Stimulated activated effector memory CD8-positive, alpha-beta T cell treated with anti-CD3 and anti-CD28 coated beads, Interleukin-12 subunit alpha, Interleukin-12 subunit beta, amount 100 ng/mL, for 72 hours (primary cell): Measurements from ENCODE around the gene HOXB9.
A peak's percentile ranks its signal among the peaks of the same experiment; 100 is the strongest.

Experiments used
- ATAC-seq: fragments of 150-1000 bp; cut with Tn5 transposase; 2 replicates; pipeline ENCODE4 v1.10.0; 2021
- DNase-seq, 2 donors: peaks; one replicate each; pipeline ENCODE4 v3.0.0; 2021 to 2022; ENCODE audit warnings: low spot score in 2 of 2
- H3K27ac Mint-ChIP-seq: one replicate; pipeline ENCODE4 v1.8.0; 2022; ENCODE audit warnings: mild to moderate bottlenecking, mixed read lengths
- H3K36me3 Mint-ChIP-seq: one replicate; pipeline ENCODE4 v1.8.0; 2022; ENCODE audit warnings: mild to moderate bottlenecking, mixed read lengths
- H3K4me1 Mint-ChIP-seq: one replicate; pipeline ENCODE4 v1.8.0; 2022; ENCODE audit warnings: mixed read lengths
- H3K4me3 Mint-ChIP-seq: one replicate; pipeline ENCODE4 v1.8.0; 2022; ENCODE audit warnings: mild to moderate bottlenecking, mixed read lengths
- H3K9me3 Mint-ChIP-seq: one replicate; pipeline ENCODE4 v1.8.0; 2022; ENCODE audit warnings: mixed read lengths

HOXB9 gene

DNA sequence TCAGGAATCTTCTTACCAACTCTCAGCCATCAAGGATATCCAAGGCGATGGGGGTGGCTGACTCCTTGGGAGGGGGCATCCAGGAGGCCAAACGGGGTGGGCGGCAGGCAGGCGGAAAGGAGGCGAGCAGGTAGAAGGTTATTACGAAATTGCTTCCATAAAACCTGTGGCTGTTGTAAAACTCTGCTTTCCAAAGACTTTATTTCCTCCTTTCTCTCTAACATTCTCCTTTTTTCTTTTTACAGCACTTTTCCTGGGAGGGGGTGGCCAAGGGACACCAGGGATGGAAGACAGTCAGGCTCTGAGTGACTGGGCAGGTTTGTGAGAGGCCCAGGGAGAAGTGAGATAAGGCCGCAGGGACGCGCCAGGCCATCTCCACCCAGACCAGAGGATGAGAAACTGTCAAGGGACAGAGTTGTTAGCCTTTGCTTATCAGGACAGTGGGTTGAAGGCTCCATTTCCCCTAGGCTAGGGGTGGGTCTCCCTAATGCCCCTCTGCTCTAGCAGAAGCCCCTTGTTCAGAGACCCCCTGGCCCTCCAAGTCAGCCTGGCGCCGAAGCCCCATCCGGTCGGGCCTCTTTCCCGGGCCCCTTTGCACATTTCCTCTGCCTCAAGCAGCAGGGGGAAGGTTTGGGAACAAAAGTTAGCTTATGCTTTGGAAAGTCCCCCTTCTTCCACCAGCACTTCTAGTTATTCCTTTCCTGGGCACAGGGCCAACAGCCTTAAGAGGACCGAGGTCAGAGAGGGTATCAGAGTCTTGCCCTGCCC, 5.0 kb upstream of the HOXB9 start:
- H3K9me3 Mint-ChIP-seq, result no peaks in the 10 kb centered on the region
- no peak overlapping the region for H3K27ac Mint-ChIP-seq
- peaks cover 5% of the 10 kb centered on the region for H3K36me3 Mint-ChIP-seq
- peaks cover 18% of the 10 kb centered on the region for H3K4me1 Mint-ChIP-seq
- no peak for ATAC-seq
- no peak for DNase-seq
- no peak overlapping the region for H3K4me3 Mint-ChIP-seq

DNA sequence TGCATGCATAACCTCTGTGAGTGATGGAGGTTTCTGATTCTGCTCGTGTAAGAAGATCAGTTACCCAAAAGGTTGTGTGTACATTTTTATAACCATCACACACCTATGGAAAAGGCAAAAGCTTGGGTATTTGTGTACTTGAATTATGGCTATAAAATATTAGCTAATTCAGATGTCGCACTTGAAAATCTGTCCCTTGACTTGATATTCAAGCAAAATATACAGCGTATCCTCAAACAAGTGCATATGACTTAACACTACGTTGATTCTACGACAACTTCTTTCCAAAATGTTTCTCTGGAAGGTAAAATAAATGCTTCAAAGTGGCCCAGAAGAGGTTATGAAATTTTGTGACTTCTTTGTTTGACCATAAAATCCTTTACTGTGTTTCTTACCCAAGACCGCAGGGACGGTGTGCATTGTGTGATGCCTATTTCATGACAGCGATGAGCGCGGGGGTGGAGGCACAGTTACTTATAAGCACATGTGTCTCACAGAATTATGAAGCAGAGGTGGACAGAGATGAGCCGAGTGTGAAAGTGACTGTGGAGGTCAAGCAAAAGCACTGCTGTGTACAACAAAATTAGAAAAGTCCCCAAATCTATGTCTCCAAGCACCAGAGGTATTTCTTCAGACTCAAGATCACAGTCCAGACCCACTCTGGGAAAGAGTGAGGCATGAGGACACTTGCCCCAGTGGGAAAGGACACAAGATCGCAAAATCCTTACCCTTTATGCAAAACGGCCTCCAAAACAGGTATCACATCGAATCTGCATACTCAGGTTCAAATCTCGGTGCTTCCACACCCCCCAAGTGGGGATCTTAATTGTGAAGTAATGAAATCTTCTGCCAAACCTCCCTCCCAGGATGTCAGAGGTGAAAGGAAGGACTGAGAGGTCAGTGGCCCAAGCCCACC, 4.1 kb upstream of the HOXB9 start:
- no peak for ATAC-seq
- Mint-ChIP-seq H3K36me3 (peaks cover 5% of the 10 kb centered on the region), H3K9me3 (no peaks in the 10 kb centered on the region), H3K27ac (no peak overlapping the region), H3K4me1 (peaks cover 24% of the 10 kb centered on the region), H3K4me3 (no peak overlapping the region)
- no peak for DNase-seq

DNA sequence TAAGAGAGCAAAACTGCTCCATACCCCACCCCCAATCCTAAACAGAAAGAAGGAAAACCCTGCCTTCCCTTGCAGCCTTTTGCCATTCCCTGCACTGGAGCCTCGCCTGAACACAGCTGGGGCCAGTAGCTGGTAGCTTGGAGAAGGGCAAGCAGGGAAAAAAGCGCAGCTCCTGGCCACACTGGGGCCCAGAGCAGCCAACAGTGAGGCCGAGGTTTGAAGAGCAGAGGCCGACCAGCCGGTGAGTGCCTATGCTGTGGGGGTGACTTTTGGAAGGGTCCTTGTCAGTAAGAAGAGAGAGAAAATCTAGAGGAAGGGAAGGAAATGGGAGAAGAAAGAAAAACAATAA, 3.2 kb upstream of the HOXB9 start:
- Mint-ChIP-seq H3K27ac (no peak overlapping the region), H3K4me1 (peaks cover 24% of the 10 kb centered on the region), H3K4me3 (no peak overlapping the region), H3K9me3 (no peaks in the 10 kb centered on the region), H3K36me3 (peaks cover 3% of the 10 kb centered on the region)
- DNase-seq (no peak), ATAC-seq (no peak)

DNA sequence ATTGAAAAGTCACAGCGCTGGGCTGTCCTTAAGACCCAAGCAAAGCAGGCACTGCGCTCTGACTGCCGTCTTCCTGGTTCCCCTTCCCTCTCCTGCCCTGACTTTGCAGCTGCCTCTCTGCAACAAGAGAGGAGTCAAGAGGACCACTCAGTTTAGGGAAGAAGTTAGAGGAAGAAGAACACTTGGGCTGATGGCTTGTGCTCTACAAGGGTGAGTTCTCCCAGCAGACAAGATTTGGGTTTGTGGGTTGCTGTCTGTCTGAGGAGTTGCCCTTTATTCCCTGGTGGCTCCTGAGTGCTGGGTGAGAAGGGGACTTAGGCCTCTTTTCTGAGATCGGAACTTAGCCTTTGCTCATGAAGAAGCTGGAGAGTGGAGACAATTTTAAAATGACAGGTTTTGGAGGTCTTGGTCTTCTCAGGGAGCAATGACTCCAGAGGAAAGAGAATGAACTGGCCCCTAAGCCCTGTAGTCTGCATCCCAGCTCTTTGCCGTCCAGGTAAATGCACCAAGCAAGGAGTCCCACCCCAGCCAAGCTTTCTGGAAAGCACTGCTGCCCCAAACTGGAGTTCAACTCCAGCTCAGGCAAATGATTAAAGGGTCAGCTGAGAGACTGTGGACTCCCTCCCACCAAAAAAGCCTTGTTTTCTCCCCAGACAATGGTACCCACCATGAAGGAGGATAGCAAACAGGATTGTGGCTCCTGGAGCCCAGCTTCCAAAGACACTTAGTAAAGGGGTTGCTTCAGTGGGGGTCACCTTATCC, 2.7 kb upstream of the HOXB9 start:
- Mint-ChIP-seq H3K27ac (no peak overlapping the region), H3K4me1 (peaks cover 24% of the 10 kb centered on the region), H3K9me3 (no peaks in the 10 kb centered on the region), H3K4me3 (no peak overlapping the region), H3K36me3 (no peaks in the 10 kb centered on the region)
- ATAC-seq (no peak), DNase-seq (no peak)

DNA sequence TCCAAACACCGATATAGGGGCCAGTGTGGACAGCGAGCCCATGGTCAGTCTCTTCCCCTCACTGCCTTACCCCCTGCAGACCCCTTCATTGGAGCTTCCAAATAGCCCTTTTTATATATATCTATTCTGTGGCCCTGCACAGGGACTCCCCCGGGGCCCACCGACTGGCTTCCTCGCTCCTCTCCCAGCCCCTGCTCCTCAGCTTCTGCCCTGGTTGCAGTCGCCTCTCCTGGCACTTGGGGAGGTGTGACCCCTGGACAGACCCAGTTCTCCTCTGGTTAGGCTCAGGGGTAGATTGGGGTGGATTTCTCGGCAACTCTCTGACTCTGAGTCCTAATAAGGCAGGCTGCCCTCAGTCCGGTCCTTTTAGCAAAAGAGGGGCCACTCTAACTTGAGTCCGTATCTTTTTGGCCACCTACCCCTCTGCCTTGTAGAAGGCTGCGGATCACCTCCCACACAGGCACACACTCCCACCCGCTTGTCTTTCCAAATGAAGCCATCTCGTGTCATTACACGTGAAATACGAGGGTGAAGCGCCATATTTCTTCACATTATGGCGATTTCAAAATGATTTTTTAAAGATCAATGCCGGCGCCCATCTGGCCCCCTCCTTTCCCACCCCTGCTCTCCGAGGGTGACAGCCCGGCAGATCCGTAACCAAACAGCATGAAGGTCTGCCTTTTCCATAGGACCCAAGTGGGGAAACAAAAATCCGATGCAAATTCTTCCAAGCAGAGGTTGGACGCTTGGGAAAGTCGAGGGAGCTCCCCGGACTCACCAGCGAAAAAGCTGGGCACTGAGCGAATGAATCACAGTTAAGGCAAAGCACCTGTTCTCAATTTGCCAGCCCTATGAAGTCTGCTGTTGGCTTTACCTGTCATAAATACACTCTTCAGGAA, 1.7 kb upstream of the HOXB9 start:
- Mint-ChIP-seq H3K9me3 (no peaks in the 10 kb centered on the region), H3K4me3 (peak overlapping the region; percentile 84), H3K36me3 (no peaks in the 10 kb centered on the region), H3K4me1 (peaks cover 24% of the 10 kb centered on the region), H3K27ac (no peak overlapping the region)
- DNase-seq (no peak), ATAC-seq (no peak)

DNA sequence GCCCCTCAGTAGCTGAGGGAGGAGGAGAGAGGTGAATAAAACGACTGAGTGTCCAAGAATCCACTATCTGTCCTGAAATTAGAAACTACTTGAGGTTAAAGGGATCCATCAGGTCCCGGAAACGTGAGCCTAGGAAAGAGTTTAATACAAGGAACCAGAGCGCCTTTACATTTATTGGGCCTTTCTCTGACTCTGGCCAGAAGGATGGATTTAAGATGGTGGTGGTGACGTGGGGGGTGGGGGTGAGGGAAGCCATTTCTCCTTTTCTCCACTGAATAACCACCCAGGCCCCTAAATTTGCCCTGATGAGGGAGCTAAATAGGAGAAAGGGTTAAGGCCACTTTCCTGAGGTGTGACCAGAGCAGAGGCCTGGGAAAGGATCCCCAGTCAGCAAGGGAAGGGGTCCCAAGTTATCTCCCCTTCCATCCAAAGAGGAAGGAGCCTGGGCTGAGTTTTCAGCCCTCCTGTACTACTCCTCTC, 1.0 kb upstream of the HOXB9 start:
- no peaks in the 10 kb centered on the region for H3K36me3 Mint-ChIP-seq
- ATAC-seq (no peak), DNase-seq (no peak)
- H3K4me1 Mint-ChIP-seq, result peaks cover 16% of the 10 kb centered on the region
- peak overlapping the region; percentile 87 for H3K27ac Mint-ChIP-seq
- H3K9me3 Mint-ChIP-seq, result no peaks in the 10 kb centered on the region
- H3K4me3 Mint-ChIP-seq, result peak overlapping the region; percentile 84

DNA sequence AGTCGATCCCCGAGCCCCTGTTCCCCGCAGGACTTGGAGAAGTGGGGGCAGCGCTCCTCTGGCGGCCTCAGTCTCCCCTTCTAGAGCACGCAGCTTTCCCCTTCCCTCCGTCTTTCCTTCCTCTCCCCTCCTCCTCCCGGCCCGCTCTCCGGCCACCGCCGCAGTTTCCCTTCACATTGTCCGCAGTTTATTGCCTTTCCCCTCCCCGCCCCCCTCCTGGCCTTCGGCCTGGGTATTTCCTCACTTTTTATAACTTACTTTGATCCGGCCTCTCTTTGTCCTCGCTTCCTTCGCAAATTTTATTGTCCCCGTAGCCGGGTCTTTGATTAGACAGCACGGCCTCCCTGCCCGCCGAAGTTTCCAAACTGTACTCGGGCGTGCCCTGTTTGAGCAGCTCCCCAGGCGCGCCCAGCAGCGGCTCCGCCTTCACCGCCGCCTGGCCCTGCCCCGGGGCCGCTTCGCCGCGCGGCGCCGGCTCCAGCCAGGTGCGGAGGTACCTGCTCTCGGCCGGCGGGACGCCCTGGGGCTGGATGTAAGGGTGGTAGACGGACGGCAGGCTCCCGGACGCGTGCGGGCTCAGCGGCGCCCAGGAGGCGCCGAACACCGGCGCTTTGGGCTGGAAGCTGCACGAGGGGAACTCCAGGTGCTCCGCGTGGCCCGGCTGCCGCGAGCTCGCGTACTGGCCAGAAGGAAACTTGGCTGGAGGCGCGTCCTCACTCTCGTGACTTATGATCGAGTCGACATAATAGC, 488 bp downstream of the HOXB9 start:
- DNase-seq (peak; percentile 49 to 80), ATAC-seq (peak; percentile 76)
- Mint-ChIP-seq H3K4me1 (peaks cover 16% of the 10 kb centered on the region), H3K4me3 (peak overlapping the region; percentile 84), H3K9me3 (no peaks in the 10 kb centered on the region), H3K27ac (peak overlapping the region; percentile 87), H3K36me3 (no peaks in the 10 kb centered on the region)

DNA sequence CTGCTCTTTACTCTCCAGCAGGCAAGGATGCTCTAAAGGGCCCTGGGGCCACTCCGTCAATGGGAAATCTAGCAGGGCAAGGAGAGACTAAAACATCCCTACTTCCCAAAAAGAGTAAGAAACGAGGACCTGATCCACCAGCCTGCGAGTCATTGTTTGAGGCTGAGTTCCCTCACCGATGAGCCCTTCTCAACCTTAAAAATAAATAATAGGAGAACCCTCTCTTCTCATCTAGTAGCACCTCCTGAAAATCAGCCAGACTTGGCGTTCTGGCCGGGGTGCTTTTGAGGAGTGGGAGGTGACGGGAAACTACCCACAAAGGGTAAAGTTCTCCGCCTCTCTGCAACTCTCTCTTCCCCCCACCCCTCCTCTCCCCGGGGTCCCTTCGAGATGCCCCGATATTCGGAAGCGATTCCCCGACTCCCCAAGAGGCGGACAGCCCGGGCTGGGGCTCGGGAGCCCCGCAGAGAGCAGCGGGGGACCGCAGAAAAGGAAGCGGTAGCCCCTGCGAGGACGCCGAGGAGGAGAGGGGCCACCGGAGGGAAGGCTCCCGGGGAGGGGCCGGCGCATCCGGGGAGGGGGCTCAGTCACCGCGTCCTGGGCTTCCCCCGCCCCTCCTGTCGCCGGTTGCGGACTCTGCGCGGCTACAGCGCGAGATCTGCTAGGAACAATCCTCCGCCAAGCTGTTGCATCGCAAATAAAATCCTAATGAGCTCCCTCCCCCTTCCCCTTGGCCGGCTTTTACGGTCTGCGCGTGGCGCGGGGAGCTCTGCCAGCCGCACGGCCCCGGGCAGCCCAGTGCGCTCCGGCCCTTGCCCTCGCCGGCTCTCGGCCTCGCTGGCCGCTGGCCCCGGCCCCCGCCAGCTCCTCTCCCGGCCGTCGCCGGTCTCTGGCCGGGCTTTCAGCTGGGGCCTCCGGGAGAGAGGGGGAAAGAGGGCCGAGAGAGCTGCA, 1.3 kb downstream of the HOXB9 start:
- peaks cover 16% of the 10 kb centered on the region for H3K4me1 Mint-ChIP-seq
- H3K36me3 Mint-ChIP-seq, result no peaks in the 10 kb centered on the region
- DNase-seq (peak in 1 of 2 donors; percentile 62), ATAC-seq (peak; percentile 16)
- H3K4me3 Mint-ChIP-seq, result peak overlapping the region; percentile 84
- no peak overlapping the region for H3K27ac Mint-ChIP-seq
- no peaks in the 10 kb centered on the region for H3K9me3 Mint-ChIP-seq

DNA sequence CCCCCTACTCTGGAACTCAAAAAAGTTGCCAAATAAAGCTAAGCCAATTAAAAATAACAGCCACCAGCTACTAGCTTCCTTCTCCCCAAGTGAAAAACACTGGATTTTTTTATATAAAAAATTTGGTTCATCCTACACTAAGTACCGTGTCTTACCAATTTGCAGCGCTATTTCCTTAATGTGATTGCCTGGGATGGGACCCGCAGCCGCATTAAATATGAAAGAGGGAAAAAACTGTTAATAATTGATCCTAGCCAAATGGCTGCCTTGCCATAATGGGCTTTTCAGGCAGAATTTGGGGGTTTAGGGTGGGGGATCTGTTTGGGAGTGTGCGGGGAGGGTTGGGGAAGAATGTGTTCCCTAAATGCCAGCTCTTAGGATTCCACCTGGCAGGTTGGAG, 2.0 kb downstream of the HOXB9 start:
- ATAC-seq, result no peak

DNA sequence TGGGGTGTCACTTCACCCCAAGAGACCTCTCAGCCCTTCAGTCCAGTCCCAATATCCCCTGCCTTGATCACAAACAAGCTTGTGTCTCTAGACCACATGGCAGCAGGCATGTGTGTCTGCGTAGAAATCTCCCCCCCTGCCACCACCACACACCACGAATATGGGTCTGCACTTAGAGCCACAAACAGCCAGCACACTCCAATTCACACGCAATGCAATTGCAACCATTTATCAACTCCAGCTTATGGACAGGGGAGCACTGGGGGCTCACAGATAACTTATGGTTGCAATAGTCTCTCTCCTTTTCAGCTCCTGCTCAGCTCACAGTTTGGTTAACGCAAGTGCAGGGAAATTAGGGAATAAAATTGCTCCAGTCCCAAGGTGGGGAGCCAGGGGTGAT, 2.6 kb downstream of the HOXB9 start:
- no peak for ATAC-seq
- Mint-ChIP-seq H3K9me3 (no peaks in the 10 kb centered on the region), H3K36me3 (peaks cover 4% of the 10 kb centered on the region), H3K4me3 (no peak overlapping the region), H3K4me1 (peaks cover 24% of the 10 kb centered on the region), H3K27ac (no peak overlapping the region)
- no peak for DNase-seq

More for the DNA sequence above, 2.0 kb downstream of the HOXB9 start:
- DNase-seq, result no peak
- Mint-ChIP-seq H3K4me1 (peaks cover 21% of the 10 kb centered on the region), H3K4me3 (peak overlapping the region; percentile 84), H3K9me3 (no peaks in the 10 kb centered on the region), H3K36me3 (no peaks in the 10 kb centered on the region), H3K27ac (no peak overlapping the region)

DNA sequence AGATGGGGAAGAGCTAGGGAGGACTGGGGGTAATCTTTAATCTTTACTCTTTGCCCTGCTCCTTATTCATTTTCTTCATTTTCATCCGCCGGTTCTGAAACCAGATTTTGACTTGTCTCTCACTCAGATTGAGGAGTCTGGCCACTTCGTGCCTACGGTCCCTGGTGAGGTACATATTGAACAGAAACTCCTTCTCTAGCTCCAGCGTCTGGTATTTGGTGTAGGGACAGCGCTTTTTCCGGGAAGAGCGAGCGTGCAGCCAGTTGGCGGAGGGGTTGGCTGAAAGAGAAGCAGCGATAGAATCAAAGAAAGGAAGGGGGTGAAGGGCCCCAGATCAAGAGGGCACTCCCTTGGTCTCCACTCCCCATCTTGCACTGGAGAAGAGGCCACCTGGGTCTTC, 3.3 kb downstream of the HOXB9 start:
- Mint-ChIP-seq H3K36me3 (peaks cover 5% of the 10 kb centered on the region), H3K4me1 (peaks cover 31% of the 10 kb centered on the region), H3K9me3 (no peaks in the 10 kb centered on the region), H3K4me3 (no peak overlapping the region), H3K27ac (no peak overlapping the region)
- ATAC-seq, result no peak
- no peak for DNase-seq

DNA sequence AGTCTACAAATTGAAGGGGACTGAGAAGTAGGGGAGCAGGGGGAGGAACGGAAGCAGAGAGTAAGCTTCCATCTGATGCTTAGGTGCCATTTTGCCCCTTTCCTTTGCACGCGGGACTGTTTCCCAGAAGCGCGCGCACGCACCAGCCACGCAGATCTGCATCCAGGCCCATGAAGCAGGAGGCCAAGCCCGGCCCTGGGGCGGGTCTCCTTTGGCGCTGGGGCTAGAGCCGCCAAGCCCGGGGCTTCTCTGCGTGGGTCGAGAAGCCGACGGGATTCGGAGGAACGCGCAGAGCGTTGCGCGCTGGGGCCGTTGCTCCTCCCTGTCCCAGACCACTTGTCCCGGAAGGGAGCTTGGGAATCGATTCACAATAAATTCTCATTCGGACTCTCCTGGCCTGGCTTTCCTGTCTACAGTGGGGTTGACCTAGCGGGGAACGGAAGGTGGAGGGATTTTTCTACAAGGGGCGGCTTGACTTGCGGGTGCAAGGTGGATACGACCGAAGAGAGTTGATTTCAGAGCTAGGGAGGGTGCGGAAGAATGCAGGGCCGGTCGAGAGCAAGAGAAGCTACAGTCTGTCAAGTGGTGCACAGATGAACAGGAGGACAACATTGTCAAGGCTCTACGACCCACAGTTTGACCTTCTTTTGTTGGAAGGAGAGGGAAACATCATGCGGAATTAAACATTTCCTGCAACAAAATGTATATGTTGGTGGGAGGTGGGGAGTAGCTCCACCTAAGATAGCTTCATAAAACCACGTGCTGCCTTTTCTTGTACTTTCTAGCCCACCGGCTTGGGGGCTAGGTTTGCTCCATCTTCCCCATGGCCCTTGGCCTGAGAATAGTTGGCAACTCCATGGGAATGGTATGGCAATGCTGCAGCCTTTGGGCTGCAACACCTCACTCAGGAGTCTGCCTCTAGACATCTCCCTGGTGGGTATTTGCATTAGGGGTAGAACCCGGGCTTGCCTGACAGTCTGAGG, 4.5 kb downstream of the HOXB9 start:
- no peaks in the 10 kb centered on the region for H3K9me3 Mint-ChIP-seq
- no peak overlapping the region for H3K4me3 Mint-ChIP-seq
- H3K36me3 Mint-ChIP-seq, result peaks cover 5% of the 10 kb centered on the region
- peaks cover 38% of the 10 kb centered on the region for H3K4me1 Mint-ChIP-seq
- ATAC-seq (no peak), DNase-seq (no peak)
- no peak overlapping the region for H3K27ac Mint-ChIP-seq
